Endothelial cell of hepatic sinusoid (primary cell): Measurements from ENCODE around the gene BACH2.

Experiments used
- in situ Hi-C: cut with HindIII; loops from 2 replicates; pipeline ENCODE4 v1.10.0; 2017; ENCODE audit warnings: low sequenced_read_pairs

Gene BACH2

GRCh38 chr6:90106449-90106848, 190.2 kb downstream of the BACH2 start:
- in situ Hi-C loops: no loop called here

GRCh38 chr6:90105506-90106170, 191.0 kb downstream of the BACH2 start:
- in situ Hi-C loops: no loop called here

GRCh38 chr6:90103056-90103800, 193.4 kb downstream of the BACH2 start:
- in situ Hi-C loops: no loop called here

GRCh38 chr6:90101403-90101802, 195.2 kb downstream of the BACH2 start:
- in situ Hi-C loops: no loop called here

GRCh38 chr6:90100059-90100665, 196.5 kb downstream of the BACH2 start:
- in situ Hi-C loops: no loop called here

GRCh38 chr6:90098627-90099026, 198.0 kb downstream of the BACH2 start:
- in situ Hi-C loops: no loop called here

- in situ Hi-C loops: no loop called here
Measured at GRCh38 chr6:90098001-90098531, 198.6 kb downstream of the BACH2 start.

GRCh38 chr6:90097356-90097755, 199.3 kb downstream of the BACH2 start:
- in situ Hi-C loops: no loop called here

- in situ Hi-C loops: no loop called here
Measured at GRCh38 chr6:90096818-90097217, 199.8 kb downstream of the BACH2 start.

GRCh38 chr6:90095788-90096187, 200.9 kb downstream of the BACH2 start:
- in situ Hi-C loops: no loop called here

GRCh38 chr6:90095145-90095544, 201.5 kb downstream of the BACH2 start:
- in situ Hi-C loops: no loop called here

- in situ Hi-C loops: no loop called here
Measured at GRCh38 chr6:90093558-90094073, 203.0 kb downstream of the BACH2 start.

GRCh38 chr6:90090866-90091265, 205.8 kb downstream of the BACH2 start:
- in situ Hi-C loops: no loop called here

- in situ Hi-C loops: no loop called here
Measured at GRCh38 chr6:90088009-90088408, 208.6 kb downstream of the BACH2 start.

- in situ Hi-C loops: no loop called here
Measured at GRCh38 chr6:90087106-90087833, 209.4 kb downstream of the BACH2 start.

- in situ Hi-C loops: no loop called here
Measured at GRCh38 chr6:90086517-90086916, 210.1 kb downstream of the BACH2 start.

- in situ Hi-C loops: no loop called here
Measured at GRCh38 chr6:90083891-90084290, 212.8 kb downstream of the BACH2 start.

GRCh38 chr6:90082847-90083246, 213.8 kb downstream of the BACH2 start:
- in situ Hi-C loops: no loop called here

GRCh38 chr6:90080876-90081481, 215.7 kb downstream of the BACH2 start:
- in situ Hi-C loops: no loop called here
